ENCODE results near the gene FDX1. TPM values are rescaled to one million over a fixed set of nuclear protein-coding genes. Genes with fewer than 3 reads are reported as not detected.

Gene FDX1
- total and polyA plus RNA-seq, 2 of the 8 experiments (the other 6 are each of a cell fraction or from before 2014, with no cell fraction given) = 3.7 to 9.6 TPM

DNA sequence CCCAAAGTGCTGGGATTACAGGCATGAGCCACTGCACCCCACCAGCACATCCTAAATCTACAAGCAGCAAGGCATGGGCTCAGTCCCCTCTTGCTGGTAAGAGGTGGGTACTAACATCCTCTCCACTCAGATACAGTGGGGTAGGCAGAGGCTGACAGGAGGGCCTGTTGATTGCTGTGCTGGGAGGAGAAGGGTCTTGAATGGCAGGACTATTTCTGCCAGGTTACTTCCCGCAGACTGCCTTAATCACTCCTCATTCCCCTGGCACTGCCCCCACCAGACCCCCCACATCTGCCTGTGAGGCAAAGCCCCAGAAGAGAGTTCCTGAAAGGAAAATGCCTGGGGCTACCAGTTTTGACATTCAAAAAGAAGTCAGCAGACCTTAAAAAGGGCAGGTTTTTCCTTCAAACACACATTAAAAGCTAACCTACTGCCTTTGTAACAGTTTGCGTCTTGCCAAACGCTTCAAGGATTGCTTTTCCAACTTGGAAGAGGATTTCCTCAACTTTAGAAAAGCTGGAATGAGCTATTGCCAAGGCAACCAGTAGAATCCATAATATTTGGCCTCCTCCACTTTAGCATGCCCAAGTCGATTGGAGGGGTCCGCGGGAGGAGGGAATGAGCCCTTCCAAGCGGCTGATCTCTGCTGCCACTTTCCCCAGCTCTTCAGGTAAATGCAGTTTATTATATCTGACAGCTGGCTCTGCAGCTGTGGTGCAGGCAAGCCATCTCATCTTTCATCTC lies 62.0 kb downstream of the FDX1 start (continued):
- TF ChIP-seq RNF2 (IDR thresholded peaks at IDR 0.05; ENCODE audit: borderline replicate concordance, low read depth, low read length, missing control alignments, poor library complexity, severe bottlenecking) (no peak), RFX5 (IDR thresholded peaks at IDR 0.05; ENCODE audit: borderline replicate concordance, low read depth, low read length) (no peak)
